ENCODE results near the gene CAMTA1.

The CAMTA1 gene

DNA sequence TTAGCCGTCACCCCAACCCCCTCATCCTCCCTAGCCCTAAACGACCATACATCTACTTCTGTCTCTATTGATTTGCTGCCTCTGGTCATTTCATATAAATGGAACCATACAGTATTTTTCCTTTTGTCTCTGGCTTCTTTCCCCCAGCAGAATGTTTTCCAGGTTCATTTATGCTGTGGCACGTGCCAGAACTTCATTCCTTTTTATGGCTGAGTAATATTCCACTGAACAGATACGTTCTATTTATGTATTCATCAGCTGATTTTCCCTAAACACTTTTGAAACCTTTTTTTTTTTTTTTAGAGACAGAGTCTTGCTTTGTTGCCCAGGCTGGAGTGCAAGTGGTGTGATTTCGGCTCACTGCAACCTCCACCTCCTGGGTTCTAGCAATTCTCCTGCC is 181.1 kb downstream of the CAMTA1 start:
- no peak overlapping the region for H3K4me3 ChIP-seq (ENCODE audit: low read depth, low read length)
- TF ChIP-seq, protein P1, sequence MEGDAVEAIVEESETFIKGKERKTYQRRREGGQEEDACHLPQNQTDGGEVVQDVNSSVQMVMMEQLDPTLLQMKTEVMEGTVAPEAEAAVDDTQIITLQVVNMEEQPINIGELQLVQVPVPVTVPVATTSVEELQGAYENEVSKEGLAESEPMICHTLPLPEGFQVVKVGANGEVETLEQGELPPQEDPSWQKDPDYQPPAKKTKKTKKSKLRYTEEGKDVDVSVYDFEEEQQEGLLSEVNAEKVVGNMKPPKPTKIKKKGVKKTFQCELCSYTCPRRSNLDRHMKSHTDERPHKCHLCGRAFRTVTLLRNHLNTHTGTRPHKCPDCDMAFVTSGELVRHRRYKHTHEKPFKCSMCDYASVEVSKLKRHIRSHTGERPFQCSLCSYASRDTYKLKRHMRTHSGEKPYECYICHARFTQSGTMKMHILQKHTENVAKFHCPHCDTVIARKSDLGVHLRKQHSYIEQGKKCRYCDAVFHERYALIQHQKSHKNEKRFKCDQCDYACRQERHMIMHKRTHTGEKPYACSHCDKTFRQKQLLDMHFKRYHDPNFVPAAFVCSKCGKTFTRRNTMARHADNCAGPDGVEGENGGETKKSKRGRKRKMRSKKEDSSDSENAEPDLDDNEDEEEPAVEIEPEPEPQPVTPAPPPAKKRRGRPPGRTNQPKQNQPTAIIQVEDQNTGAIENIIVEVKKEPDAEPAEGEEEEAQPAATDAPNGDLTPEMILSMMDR (IDR thresholded peaks at IDR 0.05; ENCODE audit: control insufficient read depth, extremely low read depth, insufficient read depth): no peak
- DNase-seq (ENCODE audit: low read depth): no peak

DNA sequence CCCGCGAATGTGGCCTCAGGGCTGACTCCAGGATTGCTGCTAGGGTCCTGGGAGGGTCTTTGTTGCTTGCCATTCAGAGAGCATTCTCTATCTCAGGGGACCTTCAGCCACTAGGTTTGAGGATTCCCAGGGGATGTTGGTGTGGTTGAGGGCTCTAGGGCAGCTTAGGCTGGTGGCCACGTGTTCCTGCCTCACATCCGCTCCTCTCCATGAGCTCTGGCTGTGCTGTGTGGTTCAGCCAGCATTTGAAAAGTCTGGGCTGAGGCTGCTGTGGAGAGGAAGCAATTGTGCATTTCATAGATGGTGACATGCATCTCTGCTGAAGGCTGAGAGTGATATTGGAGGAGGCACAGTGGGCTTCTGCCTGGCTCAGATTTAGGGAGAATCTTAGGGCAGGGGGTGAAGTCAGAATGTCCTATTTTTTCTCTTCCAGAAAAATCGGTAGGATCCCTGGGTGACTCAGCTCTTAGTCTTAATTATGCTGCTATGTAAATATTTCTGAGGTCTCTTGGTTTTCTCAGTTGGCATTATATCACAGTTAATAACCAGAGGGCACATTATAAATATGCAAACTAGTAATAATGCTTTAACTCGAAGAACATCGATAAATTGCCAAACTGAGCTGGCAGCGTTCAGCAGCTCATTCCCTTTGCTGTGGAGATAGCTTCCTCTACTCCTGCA is 182.3 kb downstream of the CAMTA1 start:
- no peak for DNase-seq (ENCODE audit: low read depth)
- TF ChIP-seq, protein P1 (IDR thresholded peaks at IDR 0.05; ENCODE audit: control insufficient read depth, extremely low read depth, insufficient read depth): no peak
- H3K4me3 ChIP-seq (ENCODE audit: low read depth, low read length): no peak overlapping the region

DNA sequence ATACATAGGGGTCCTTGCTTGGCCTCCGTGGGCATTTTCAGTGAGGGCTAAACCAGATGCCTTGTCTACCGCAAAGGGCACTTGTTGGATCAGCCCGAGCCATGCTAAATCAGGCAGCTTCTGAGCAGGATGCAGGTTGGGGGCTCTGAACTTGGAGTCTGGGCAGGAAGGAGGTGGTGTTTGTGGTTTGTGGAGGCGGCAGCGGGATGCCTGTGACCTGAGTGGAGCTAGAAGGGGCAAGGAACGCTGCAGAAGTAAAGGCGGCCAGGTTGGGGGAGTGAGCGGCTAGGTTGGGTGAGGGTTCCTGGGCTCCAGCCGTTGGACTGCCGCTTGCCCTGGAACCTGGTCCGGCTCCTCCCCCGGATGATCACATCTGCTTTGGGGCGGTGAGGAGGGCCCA is 183.9 kb downstream of the CAMTA1 start:
- TF ChIP-seq, protein P1 (IDR thresholded peaks at IDR 0.05; ENCODE audit: control insufficient read depth, extremely low read depth, insufficient read depth): no peak
- no peak overlapping the region for H3K4me3 ChIP-seq (ENCODE audit: low read depth, low read length)
- DNase-seq (ENCODE audit: low read depth): no peak

DNA sequence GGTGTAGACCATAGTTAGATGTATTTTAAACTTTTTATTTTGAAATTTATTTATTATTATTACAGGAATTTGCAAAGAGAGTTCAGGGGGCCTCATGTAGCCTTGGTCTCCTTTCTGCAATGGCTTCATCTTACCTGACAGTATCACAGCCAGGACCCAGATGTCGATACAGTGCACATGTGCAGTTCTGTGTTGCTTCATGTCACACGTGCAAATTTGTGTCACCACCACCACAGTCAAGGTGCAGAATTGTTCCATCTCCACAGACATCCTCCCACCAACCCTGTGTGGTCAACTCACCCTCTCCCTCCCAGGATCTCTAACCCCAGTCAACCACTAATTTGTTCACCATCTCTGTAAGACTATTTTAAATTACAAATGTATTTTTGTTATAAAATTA is 184.5 kb downstream of the CAMTA1 start:
- no peak overlapping the region for H3K4me3 ChIP-seq (ENCODE audit: low read depth, low read length)
- DNase-seq (ENCODE audit: low read depth): no peak
- TF ChIP-seq, protein P1 (IDR thresholded peaks at IDR 0.05; ENCODE audit: control insufficient read depth, extremely low read depth, insufficient read depth): no peak

DNA sequence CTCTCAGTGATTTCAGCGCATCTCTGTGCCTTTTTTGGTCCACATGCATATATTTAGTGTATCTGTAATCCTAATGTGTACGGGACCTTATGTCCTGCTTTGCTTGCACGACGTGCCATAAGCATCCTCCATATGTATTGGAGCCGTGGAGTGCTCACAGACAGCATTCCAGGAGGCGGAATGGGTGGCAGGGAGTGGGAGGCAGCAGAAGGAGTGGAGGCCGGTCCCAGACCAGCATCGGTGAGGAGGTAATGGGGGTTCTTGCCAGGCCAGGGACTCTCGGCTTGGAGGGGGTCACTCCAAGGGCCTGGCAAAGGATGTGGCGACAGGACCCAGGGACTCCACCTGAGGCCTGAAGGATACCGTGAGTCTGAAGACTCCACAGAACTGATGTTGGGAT is 185.0 kb downstream of the CAMTA1 start:
- no peak overlapping the region for H3K4me3 ChIP-seq (ENCODE audit: low read depth, low read length)
- no peak for DNase-seq (ENCODE audit: low read depth)
- TF ChIP-seq, protein P1 (IDR thresholded peaks at IDR 0.05; ENCODE audit: control insufficient read depth, extremely low read depth, insufficient read depth): no peak

DNA sequence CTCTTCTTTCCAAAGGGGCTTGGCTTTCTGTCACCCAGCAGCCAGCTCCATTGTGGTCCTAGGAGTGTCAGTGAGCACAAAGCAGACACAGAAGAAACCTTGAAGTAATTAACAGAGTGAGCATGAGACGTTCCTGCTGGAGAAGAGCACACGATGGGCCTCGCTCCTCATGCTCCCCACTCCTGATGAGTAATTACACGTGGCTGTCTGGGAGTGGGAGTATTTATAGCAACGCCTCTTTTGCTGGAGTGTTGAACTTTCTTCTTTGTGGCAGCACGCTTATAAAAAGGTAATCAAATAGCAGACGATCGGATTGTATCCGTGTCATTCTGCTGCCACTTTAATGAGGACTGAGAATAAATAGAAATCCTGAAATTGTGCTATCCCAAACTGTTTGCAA is 185.8 kb downstream of the CAMTA1 start:
- TF ChIP-seq, protein P1 (IDR thresholded peaks at IDR 0.05; ENCODE audit: control insufficient read depth, extremely low read depth, insufficient read depth): no peak
- DNase-seq (ENCODE audit: low read depth): no peak
- H3K4me3 ChIP-seq (ENCODE audit: low read depth, low read length): no peak overlapping the region

DNA sequence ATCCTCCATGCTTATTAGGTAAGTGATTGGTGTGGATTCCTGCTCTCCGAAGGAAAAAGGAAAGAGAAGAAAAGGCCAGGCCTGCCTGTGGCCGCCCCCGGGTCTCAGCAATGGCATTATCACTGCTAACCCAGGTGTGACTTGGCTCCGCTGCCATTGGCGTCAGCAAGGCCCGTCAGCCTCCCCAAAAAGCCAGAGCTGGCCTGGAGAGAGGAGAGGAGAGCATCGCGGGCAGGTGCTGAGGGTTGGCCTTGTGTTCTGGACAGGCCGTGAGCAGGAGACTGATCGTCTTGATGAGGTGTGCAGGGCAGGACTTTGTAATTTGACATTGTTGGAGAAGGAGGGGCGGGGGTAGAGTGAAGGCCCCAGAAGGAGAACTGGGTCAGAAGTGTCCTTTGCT is 186.4 kb downstream of the CAMTA1 start:
- TF ChIP-seq, protein P1 (IDR thresholded peaks at IDR 0.05; ENCODE audit: control insufficient read depth, extremely low read depth, insufficient read depth): no peak
- no peak for DNase-seq (ENCODE audit: low read depth)
- no peak overlapping the region for H3K4me3 ChIP-seq (ENCODE audit: low read depth, low read length)
